A673 (cell line): ENCODE data around the gene PAQR8.

Source experiments
- EZH2 ChIP-seq: fragments of 200-600 bp; sonication (generic); IDR thresholded peaks from 2 replicates; pipeline ENCODE4 v1.6.1; 2017; ENCODE audit warnings: borderline replicate concordance, low read depth, mild to moderate bottlenecking, mixed read lengths, antibody characterized with exemption, low read length; ENCODE audit not compliant: poor library complexity, severe bottlenecking
- TF ChIP-seq, protein P1 (sequence below): fragments of 300-800, 200-600 bp; sonication (generic); conservative IDR thresholded peaks from 2 replicates; pipeline ENCODE4 v1.5.1; 2017; ENCODE audit warnings: low read depth, mild to moderate bottlenecking, antibody characterized with exemption, low read length, moderate library complexity, mixed read lengths

DNA sequence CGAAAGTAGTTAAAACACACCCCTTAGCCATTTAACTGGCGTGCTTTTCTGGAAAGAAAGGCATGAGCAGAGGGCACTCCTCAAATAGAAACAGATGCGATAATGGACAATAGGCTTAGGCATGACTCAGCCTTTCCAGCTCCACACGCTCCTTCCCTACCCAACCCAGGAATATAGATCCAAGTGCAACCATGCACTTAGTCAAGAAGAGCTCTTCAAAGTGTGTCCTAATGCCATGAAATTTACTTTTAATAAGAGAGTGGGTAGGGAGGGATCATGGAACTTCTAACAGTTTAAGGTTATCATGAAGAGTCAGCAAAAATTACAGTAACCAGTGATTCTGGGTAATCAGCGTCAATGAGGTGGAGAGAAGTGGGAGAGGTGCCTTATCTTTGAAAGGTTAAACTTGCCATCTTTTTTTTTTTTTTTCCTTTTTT, 55.7 kb downstream of the PAQR8 start:
- TF ChIP-seq, protein P1, sequence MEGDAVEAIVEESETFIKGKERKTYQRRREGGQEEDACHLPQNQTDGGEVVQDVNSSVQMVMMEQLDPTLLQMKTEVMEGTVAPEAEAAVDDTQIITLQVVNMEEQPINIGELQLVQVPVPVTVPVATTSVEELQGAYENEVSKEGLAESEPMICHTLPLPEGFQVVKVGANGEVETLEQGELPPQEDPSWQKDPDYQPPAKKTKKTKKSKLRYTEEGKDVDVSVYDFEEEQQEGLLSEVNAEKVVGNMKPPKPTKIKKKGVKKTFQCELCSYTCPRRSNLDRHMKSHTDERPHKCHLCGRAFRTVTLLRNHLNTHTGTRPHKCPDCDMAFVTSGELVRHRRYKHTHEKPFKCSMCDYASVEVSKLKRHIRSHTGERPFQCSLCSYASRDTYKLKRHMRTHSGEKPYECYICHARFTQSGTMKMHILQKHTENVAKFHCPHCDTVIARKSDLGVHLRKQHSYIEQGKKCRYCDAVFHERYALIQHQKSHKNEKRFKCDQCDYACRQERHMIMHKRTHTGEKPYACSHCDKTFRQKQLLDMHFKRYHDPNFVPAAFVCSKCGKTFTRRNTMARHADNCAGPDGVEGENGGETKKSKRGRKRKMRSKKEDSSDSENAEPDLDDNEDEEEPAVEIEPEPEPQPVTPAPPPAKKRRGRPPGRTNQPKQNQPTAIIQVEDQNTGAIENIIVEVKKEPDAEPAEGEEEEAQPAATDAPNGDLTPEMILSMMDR = no peak
- no peak for TF ChIP-seq EZH2
